KOPT-K1 (cell line): ENCODE data around the gene TKFC.

ENCODE experiments used
- H3K27ac ChIP-seq: fragments of 200-600 bp; sonication (generic); 2 replicates; pipeline ENCODE4 v1.5.1; 2016; ENCODE audit warnings: antibody characterized with exemption, mild to moderate bottlenecking, low read depth, low read length; ENCODE audit not compliant: poor library complexity, severe bottlenecking
- H3K36me3 ChIP-seq: fragments of 200-600 bp; sonication (generic); 2 replicates; pipeline ENCODE4 v1.5.1; 2017; ENCODE audit warnings: antibody characterized with exemption, mild to moderate bottlenecking, low read length, moderate library complexity; ENCODE audit not compliant: insufficient read depth
- H3K9me3 ChIP-seq: fragments of 200-600 bp; sonication (generic); 2 replicates; pipeline ENCODE4 v1.5.1; 2017; ENCODE audit warnings: antibody characterized with exemption, low read length, mild to moderate bottlenecking; ENCODE audit not compliant: insufficient read depth, poor library complexity, severe bottlenecking

The TKFC gene

DNA sequence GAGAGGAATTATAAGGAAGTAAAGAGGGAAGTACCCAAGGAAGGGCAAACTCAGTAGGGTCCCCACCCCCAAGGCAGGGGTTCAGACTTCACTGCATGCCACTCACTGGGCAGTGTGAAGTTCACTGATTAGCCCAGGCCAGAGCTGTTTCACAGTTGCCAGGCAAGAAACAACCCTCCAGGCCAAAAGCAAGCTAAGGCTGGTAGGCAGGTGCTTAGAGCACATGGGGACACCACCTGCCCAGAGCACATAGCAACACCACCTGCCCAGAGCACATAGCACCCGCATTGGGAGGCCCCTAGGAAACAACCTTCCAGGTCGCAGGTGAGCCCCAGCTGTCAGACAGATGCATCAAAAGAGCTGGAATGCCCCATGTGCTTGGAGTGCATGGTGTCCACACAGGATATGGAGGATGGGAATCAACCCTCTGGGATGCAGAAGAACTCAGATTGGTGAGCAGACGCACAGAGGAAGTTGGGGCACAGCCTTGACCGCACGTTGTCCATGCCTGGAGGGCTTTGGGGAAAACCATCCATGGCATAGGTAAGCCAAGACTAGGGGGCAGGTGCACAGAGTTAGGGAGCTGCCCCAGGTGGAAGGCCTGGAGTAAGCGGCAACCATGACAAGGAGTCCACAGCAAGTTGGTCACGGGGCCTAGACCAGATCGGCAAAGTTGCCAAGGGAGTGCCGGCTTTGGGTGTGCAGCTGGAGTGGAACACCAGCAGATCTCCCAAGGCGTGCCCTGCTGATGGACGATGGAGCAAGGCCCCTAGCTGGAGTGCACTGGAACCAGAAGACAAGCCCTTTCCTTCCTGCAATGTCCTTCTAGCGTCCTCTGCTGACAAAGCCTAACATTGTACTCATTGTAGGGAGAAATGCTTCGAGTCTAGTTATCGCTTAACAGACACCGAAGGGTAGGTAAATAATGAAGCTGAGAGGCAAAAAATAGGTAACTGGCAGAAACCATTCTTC, 51.5 kb downstream of the TKFC start:
- Histone ChIP-seq H3K9me3 (peaks cover under 1% of the 10 kb centered on the region), H3K36me3 (no peaks in the 10 kb centered on the region), H3K27ac (no peak overlapping the region)

DNA sequence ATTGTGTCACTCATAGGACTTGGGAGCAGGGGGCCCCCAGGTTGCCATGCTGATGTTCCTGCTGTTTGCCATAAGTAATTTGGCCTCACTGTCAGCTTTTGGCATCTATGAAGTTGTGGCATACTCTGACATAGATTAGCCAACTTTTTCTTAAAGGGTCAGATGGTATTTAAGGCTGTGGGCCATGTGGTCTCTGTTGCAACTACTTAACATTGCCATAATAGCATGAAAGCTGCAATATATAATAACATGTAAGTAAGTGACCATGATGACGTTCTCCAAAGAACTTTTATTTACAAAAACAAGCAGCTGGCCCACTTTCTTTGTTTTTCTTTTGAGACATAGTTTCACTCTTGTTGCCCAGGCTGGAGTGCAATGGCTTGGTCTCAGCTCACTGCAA, 57.1 kb downstream of the TKFC start:
- H3K36me3 ChIP-seq: no peaks in the 10 kb centered on the region
- H3K9me3 ChIP-seq: peaks cover 3% of the 10 kb centered on the region
- no peak overlapping the region for H3K27ac ChIP-seq

DNA sequence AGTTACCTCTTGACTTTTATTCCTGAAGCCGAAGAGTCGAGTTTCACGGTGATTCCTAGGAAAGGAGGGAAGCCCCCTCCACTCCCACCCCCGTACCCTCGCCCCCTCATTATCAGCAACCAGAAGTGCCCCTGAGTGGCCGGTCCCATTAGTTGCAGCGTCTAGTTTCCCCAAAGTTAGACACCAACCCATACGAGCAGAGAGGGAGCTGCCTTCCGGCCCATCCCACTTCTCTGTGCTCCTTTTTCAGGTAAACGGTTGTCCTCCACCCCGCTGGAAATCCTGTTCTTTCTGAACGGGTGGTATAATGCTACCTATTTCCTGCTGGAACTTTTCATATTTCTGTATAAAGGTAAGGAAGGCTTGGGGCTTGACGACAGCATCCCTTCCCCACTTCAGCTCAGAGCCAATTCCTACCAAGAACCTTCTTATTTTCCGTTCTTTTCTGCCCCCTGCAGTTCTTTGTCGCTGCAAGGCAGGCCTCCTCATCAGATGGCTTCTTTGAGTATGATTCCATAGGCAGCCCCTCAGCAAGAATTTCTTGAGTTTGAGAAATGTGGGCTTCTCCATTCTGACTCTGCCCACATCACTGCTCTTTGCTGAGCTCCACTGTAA, 60.1 kb downstream of the TKFC start:
- Histone ChIP-seq H3K36me3 (no peaks in the 10 kb centered on the region), H3K27ac (no peak overlapping the region), H3K9me3 (peaks cover 3% of the 10 kb centered on the region)
